ENCODE results near the gene BSCL2. TPM values are rescaled to one million over a fixed set of nuclear protein-coding genes. Genes with fewer than 3 reads are reported as not detected.

BSCL2 gene
- total RNA-seq, 1 donor from 2014 or later, result 34.6 TPM

- TF ChIP-seq EZH2 (IDR thresholded peaks at IDR 0.05) (no peak), EZH2phosphoT487 (IDR thresholded peaks at IDR 0.05) (no peak)
- TF ChIP-seq, protein P1, sequence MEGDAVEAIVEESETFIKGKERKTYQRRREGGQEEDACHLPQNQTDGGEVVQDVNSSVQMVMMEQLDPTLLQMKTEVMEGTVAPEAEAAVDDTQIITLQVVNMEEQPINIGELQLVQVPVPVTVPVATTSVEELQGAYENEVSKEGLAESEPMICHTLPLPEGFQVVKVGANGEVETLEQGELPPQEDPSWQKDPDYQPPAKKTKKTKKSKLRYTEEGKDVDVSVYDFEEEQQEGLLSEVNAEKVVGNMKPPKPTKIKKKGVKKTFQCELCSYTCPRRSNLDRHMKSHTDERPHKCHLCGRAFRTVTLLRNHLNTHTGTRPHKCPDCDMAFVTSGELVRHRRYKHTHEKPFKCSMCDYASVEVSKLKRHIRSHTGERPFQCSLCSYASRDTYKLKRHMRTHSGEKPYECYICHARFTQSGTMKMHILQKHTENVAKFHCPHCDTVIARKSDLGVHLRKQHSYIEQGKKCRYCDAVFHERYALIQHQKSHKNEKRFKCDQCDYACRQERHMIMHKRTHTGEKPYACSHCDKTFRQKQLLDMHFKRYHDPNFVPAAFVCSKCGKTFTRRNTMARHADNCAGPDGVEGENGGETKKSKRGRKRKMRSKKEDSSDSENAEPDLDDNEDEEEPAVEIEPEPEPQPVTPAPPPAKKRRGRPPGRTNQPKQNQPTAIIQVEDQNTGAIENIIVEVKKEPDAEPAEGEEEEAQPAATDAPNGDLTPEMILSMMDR (IDR thresholded peaks at IDR 0.05), result no peak
- Histone ChIP-seq H3K9me3 (ENCODE audit: low read depth) (no peaks in the 10 kb centered on the region), H3K4me2 (peak within 1 kb of the TSS; percentile 95), H3K27me3 (no peaks in the 10 kb centered on the region), H2AFZ (replicated peaks) (peak within 1 kb of the TSS; percentile 96), H3K27ac (peak within 1 kb of the TSS; percentile 98), H4K20me1 (ENCODE audit: low read depth) (peaks cover 39% of the 10 kb centered on the region), H3K79me2 (ENCODE audit: low read depth) (peaks cover 85% of the 10 kb centered on the region), H3K9ac (peak within 1 kb of the TSS; percentile 87), H3K4me3 (peak within 1 kb of the TSS; percentile 79), H3K36me3 (peaks cover 10% of the 10 kb centered on the region), H3K4me1 (peaks cover 18% of the 10 kb centered on the region), H3F3A (ENCODE audit: low read depth) (peaks cover 42% of the 10 kb centered on the region)
- Mint-ChIP-seq H3K27me3 (ENCODE audit: insufficient read depth, low read depth) (peaks cover 10% of the 10 kb centered on the region), H3K4me3 (peak within 1 kb of the TSS; percentile 93), H3K9me3 (no peaks in the 10 kb centered on the region), H3K4me1 (peaks cover 44% of the 10 kb centered on the region), H3K36me3 (peaks cover 21% of the 10 kb centered on the region), H3K27ac (peak within 1 kb of the TSS; percentile 99)
- DNase-seq (ENCODE audit: low spot score), result peak; percentile 93
These were observed 21.2 kb upstream of the BSCL2 start, which contains the start of gene TTC9C for GRCh38 chr11:62728171-62728988. TTC9C (plus strand) TSS chr11:62728486; CDS start chr11:62728849, 363 bp downstream.

DNA sequence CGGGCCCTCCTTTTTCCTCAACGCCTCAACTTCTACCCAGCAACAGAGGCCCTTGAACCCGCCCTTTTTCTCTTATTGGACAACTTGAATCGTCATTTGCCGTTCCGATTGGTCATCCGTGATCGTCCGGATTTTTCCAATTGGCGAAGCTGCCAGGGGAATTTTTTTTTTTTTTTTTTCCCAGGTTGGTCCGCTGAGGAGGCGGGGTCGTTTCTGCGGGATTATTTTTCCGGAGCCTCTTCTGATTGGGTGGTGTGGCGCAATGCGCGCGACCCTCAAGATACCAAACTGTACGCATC is 20.6 kb upstream of the BSCL2 start:
- Mint-ChIP-seq H3K27ac (peak overlapping the region; percentile 99), H3K27me3 (ENCODE audit: insufficient read depth, low read depth) (peaks cover 12% of the 10 kb centered on the region), H3K4me1 (peaks cover 45% of the 10 kb centered on the region), H3K36me3 (peaks cover 21% of the 10 kb centered on the region), H3K4me3 (peak overlapping the region; percentile 93), H3K9me3 (no peaks in the 10 kb centered on the region)
- TF ChIP-seq EZH2phosphoT487 (IDR thresholded peaks at IDR 0.05), result no peak
- TF ChIP-seq, protein P1 (IDR thresholded peaks at IDR 0.05), result no peak
- no peak for TF ChIP-seq EZH2 (IDR thresholded peaks at IDR 0.05)
- no peak overlapping the region for H3K9ac ChIP-seq
- DNase-seq (ENCODE audit: low spot score), result peak; percentile 98
- H3F3A ChIP-seq (ENCODE audit: low read depth), result peaks cover 48% of the 10 kb centered on the region
- H3K4me3 ChIP-seq, result peak overlapping the region; percentile 79
- H4K20me1 ChIP-seq (ENCODE audit: low read depth), result peaks cover 44% of the 10 kb centered on the region
- peak overlapping the region; percentile 95 for H3K4me2 ChIP-seq
- peak overlapping the region; percentile 96 for H2AFZ ChIP-seq (replicated peaks)
- no peaks in the 10 kb centered on the region for H3K27me3 ChIP-seq
- H3K79me2 ChIP-seq (ENCODE audit: low read depth), result peaks cover 86% of the 10 kb centered on the region
- H3K36me3 ChIP-seq, result peaks cover 12% of the 10 kb centered on the region
- peak overlapping the region; percentile 98 for H3K27ac ChIP-seq
- H3K9me3 ChIP-seq (ENCODE audit: low read depth), result no peaks in the 10 kb centered on the region
- peaks cover 18% of the 10 kb centered on the region for H3K4me1 ChIP-seq

- peak within 1 kb of the TSS; percentile 96 for H2AFZ ChIP-seq (replicated peaks)
- H3K27me3 ChIP-seq, result no peaks in the 10 kb centered on the region
- peaks cover 17% of the 10 kb centered on the region for H3K36me3 ChIP-seq
- peak; percentile 100 for DNase-seq (ENCODE audit: low spot score)
- peak within 1 kb of the TSS; percentile 95 for H3K4me2 ChIP-seq
- H3K9me3 Mint-ChIP-seq, result no peaks in the 10 kb centered on the region
- H3K36me3 Mint-ChIP-seq, result peaks cover 26% of the 10 kb centered on the region
- peak within 1 kb of the TSS; percentile 99 for H3K27ac Mint-ChIP-seq
- TF ChIP-seq EZH2phosphoT487 (IDR thresholded peaks at IDR 0.05), result no peak
- TF ChIP-seq, protein P1 (IDR thresholded peaks at IDR 0.05), result peak; percentile 8
- peaks cover 12% of the 10 kb centered on the region for H3K27me3 Mint-ChIP-seq (ENCODE audit: insufficient read depth, low read depth)
- H3K4me3 ChIP-seq, result peak within 1 kb of the TSS; percentile 79
- peak within 1 kb of the TSS; percentile 93 for H3K4me3 Mint-ChIP-seq
- peaks cover 53% of the 10 kb centered on the region for H3F3A ChIP-seq (ENCODE audit: low read depth)
- H3K9ac ChIP-seq, result peak within 1 kb of the TSS; percentile 87
- H3K9me3 ChIP-seq (ENCODE audit: low read depth), result no peaks in the 10 kb centered on the region
- peak within 1 kb of the TSS; percentile 98 for H3K27ac ChIP-seq
- peaks cover 86% of the 10 kb centered on the region for H3K79me2 ChIP-seq (ENCODE audit: low read depth)
- peaks cover 18% of the 10 kb centered on the region for H3K4me1 ChIP-seq
- H3K4me1 Mint-ChIP-seq, result peaks cover 50% of the 10 kb centered on the region
- peaks cover 49% of the 10 kb centered on the region for H4K20me1 ChIP-seq (ENCODE audit: low read depth)
These were observed 20.1 kb upstream of the BSCL2 start, which contains the start of gene HNRNPUL2 for GRCh38 chr11:62727165-62727871. HNRNPUL2 (minus strand) TSS chr11:62727457; CDS start chr11:62727156, 301 bp downstream.
